ENCODE data around the gene USP48. TPM values are rescaled to one million over a fixed set of nuclear protein-coding genes. Genes with fewer than 3 reads are reported as not detected.
A peak's percentile ranks its signal among the peaks of the same experiment; 100 is the strongest.
"Not testable (repeated sequence)": the region's sequence is repeated elsewhere in the genome, so short reads cannot be mapped to it uniquely, and the experiment has no call there.

Gene USP48
- total RNA-seq, 1 donor from 2014 or later = 81.9 TPM

DNA sequence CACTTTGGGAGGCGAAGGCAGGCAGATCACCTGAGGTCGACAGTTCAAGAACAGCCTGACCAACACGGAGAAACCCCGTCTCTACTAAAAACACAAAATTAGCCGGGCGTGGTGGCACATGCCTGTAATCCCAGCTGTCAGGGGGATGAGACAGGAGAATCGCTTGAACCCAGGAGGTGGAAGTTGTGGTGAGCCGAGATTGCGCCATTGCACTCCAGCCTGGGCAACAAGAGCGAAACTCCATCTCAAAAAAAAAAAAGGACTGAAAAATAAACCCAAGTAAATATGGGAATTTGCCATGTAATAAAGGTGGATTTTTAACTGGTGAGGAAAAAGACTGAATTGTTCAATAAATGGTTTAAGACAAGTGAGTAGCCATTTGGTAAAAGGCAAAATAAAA lies 11.3 kb downstream of the USP48 start:
- DNase-seq = not testable (repeated sequence)

DNA sequence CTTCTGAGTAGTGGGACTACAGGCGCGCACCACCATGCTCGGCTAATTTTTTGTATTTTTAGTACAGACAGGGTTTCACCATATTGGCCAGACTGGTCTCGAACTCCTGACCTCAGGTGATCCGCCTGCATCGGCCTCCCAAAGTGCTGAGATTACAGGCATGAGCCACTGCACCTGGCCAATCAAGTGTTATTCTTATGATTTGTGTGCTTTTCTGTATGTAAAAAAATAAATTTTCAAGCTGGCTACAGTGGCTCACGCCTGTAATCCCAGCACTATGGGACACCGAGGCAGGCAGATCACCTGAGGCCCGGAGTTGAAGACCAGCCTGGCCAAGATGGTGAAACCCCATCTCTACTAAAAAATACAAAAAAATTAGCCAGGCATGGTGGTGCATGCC lies 12.3 kb downstream of the USP48 start:
- not testable (repeated sequence) for DNase-seq

DNA sequence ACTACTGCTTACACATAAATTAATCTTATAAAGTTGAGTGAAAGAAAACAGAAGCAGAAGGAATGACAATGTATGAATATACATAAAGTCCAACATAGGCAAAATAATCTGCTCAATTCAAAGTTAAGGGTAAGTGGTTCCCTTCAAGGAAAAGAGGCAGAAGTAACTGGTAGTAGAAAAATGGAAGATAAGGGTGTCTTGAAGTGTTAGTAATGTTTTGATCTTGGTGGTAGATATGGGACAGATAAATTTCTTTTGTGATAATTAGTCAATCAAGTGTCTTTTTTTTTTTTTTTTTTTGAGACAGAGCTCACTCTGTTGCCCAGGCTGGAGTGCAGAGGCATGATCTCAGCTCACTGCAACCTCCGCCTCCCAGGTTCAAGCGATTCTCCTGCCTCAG lies 12.7 kb downstream of the USP48 start:
- no peak for DNase-seq

DNA sequence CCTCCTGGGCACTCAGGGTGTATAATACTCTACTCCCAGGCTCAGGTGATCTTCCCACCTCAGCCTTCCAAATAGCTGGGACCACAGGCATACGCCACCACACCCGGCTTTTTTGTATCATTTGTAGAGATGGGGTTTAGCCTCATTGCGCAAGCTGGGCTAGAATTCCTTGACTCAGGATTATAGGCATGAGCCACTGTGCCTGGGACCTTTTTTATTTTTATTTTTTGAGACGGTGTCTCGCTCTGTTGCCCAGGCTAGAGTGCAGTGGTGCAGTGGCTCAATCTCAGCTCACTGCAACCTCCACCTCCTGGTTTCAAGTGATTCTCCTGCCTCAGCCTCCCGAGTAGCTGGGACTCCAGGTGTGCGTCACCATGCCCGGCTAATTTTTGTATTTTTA lies 15.8 kb downstream of the USP48 start:
- not testable (repeated sequence) for DNase-seq

DNA sequence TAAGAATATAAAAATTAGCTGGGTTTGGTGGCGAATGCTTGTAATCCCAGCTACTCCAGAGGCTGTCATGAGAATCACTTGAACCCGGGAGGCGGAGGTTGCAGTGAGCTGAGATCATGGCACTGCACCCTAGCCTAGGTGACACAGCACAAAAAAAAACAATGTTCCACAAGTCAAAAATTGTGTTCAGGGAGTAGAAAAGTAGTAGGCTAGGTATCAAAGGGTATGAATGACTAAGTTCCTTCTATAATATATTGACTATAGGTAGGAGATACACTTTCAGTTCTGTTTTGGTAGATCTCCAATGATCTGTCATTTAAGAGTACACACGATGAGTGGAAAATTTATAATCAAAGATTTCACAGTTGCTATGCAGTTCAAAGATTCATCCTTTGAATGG lies 16.7 kb downstream of the USP48 start:
- DNase-seq = no peak

DNA sequence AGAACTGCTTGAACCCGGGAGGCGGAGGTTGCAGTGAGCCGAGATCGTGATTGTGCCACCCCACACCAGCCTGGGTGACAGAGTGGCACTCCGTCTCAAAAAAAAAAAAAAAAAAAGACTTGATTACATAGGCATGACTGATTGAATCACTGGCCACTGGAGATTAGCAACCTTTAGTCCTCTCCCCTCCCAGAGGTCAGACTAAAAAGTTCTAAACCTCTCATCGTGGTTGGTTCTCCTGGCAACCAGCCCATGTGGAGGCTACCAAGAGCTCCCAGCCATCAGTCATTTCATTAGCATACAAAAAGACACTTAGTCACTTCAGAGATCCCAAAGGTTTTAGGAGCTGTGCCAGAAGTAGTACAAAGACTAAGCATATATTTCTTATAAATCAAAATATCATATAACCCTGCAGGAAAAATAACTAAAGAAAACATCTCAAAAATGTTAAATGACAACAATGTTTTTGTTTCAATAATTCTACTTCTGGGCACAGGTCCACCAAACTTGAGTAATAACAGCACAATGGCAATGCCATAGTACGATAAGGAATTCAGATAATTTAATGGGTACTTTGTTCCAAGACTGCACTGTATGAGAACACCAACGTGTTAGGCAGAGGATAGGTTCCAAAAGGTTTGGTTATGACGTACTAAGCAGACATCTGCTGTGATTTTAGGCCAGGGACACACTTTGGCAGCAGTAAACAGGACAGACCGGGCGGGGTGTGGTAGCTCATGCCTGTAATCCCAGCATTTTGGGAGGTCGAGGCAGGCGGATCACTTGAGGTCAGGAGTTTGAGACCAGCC lies 18.1 kb downstream of the USP48 start:
- DNase-seq = peak; percentile 98

DNA sequence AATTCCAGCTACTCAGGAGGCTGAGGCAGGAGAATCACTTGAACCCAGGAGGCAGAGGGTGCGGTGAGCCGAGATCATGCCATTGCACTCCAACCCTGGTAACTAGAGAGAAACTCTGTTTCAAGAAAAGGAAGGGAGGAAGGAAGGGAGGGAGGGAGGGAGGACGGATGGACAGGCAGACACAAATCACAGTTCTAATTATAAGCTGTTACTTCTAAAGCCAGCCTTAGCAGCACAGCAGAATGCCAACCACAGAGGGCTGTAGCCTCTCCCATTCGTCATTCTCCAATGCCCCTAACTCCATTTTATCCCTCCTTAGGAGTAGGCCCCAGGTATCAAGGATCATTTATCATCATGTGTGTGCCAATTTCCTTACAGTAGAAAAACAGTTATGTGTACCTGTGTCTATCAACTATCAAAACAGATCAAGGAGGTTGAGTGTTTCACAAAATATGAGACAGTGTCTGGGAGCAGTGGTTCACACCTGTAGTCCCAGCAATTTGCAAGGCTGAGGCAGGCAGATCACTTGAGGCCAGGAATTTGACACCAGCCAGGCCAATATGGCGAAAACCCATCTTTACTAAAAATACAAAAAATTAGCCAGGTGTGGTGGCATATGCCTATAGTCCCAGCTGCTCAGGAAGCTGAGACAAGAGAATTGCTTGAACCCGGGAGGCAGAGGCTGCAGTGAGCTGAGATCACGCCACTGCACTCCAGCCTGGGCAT lies 19.1 kb downstream of the USP48 start:
- DNase-seq = peak; percentile 26

DNA sequence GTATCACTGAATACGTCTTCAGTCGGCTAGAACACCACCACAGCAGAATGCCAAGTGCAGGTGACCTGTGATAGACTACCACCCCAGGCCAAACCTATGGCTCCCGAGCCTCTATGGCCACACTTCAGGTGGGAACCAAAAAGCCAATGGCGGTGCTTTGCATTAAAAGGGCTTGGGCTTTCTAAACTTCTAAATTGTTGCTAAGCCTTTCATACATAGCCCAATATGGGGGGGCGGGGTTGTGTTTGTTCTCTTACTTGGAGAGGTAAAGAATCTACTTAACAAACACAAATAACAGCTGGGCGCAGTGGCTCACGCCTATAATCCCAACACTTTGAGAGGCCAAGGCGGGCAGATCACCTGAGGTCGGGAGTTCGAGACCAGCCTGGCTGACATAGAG lies 19.7 kb downstream of the USP48 start:
- DNase-seq = no peak

DNA sequence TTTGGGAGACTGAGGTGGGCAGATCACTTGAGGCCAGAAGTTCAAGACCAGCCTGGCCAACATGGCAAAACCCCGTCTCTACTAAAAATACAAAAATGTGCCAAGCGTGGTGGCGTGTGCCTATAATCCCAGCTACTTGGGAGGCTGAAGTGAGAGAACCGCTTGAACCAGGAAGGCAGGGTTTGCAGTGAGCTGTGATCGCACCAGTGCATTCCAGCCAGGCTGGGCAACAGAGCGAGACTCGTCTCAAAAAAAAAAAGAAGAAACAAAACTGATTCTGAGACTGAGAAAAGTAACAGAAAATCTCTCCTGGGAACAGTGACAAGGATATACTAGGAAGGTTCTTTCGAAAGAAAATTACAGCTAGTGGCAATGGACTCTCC lies 20.9 kb downstream of the USP48 start:
- no peak for DNase-seq

DNA sequence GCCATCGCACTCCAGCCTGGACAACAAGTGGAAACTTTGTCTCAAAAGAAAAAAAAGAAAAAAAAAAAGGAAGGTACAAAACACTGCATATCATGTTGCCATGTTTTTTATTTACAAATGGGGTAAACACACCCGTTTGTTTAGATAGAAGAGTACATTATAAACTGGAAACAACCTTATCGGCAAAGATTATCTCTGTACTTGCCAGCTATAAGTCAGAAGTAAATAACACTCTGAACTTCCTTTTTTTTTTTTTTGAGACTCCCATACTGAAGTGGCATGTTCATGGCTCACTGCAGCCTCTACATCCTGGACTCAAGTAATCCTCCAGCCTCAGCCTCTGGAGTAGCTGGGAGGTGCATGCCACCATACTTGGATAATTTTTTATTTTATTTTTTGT lies 21.9 kb downstream of the USP48 start:
- no peak for DNase-seq

DNA sequence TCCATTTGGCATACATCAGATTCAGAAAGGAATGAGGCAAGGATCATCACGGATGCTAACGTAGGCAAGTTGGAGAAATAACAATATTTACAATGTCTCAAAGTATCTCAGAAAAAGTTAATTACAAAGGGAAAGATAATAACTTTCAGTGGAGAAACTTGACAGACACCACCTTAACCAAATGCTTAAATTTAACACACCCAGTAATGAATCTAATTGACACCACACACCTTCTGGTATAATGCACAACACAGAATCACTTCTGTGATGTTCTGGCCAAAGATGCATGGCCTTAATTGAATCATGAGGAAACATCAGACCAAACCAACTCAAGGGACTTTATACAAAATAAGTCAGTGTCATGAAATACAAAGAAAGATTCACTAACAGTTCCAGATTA lies 23.1 kb downstream of the USP48 start:
- DNase-seq = no peak

DNA sequence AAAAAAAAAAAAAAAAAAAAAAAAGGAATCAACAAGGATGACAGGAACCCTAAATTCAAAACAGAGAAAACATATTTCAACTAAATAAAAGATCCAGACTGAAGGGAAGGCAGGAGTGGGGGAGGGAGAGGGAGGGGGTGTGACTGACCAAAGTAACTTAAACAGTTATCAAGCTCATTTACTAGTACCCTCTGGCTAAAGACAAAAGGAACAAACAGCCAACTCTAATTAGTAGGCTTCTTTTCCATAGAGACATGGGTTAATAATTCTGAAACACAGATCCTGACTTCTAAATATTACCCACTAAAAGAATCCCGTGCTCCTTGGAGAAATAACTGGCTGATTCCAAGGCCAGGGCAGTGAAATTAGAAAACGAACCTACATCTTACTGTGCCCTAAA lies 23.8 kb downstream of the USP48 start:
- DNase-seq = no peak

DNA sequence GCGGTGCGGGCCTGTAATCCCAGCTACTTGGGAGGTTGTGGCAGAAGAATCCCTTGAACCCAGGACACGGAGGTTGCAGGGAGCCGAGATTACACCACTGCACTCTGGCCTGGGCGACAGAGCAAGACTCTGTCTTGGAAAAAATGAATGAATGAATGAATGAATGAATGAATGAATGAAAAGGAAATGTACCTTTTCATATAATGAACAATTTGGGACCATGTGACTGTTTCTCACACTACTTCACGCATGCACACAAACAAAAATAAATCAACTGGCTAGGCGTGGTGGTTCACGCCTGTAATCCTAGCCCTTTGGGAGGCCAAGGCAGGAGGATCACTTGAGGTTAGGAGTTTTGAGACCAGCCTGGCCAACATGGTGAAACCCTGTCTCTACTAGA lies 24.3 kb downstream of the USP48 start:
- no peak for DNase-seq

DNA sequence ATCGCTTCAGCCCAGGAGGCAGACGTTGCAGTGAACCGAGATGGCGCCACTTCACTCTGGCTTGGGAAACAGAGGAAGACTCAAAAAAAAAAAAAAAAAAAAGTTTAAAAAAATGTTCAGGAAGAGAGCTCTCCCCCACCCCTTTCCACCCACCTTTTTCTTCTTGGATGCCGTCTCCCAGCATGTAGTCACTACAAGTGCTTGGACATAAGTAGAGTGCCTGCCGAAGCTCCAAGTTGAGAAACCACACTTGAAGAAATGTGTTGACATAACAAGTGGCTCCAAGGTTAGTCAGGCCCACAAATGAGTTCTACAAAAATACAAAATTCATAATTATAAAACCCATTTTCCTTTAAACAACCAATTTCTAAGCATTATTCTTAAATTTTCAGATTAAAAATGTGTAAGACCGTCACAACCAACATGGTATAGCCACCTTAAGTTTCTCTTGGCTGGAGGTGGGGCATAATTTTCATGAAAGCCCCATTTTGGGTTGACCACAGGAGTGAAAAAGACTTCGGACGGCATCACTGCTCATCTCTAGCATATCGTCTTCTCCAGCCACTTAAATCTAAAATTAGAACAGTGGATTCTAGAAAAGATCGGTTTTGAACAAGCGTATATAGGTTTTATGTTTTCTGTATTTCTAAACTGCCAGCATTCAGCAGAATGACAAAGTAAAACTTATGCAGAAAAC lies 26.4 kb downstream of the USP48 start:
- DNase-seq = no peak

DNA sequence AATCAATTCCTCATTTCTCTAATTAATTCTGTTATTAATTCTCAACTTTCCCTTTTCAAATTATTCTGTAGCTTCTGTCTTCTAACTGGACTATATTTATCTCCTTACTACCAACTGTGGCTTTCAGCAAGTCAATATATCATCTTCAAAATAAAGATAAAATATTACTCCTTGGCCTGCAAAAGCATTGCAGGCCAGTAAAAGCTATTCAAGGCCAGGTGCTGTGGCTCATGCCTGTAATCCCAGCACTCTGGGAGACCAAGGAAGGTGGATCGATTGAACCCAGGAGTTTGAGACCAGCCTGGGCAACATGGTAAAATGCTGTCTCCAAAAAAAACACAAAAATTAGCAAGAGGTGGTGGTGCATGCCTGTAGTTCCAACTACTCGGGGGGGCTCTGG lies 27.9 kb downstream of the USP48 start:
- DNase-seq = no peak

DNA sequence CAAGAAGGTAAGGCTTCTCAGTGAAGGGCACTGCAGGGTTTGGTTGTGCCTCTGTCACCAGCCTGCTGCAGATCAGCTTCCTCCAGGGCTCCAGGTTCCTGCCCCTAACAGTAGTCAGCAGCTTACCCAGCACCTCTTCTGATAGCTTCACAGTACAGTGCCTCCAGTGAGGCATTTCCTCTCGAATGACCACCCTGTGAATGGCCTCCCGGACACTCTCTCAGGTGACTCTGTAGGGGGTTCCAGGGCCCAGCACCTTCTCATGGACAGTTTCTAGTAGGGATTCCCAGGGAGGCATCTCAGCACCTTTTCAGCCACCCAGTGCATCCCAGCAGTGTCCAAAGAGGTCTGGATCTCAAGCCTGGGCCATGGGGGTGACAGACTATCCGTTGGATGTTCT lies 28.4 kb downstream of the USP48 start:
- DNase-seq = no peak

DNA sequence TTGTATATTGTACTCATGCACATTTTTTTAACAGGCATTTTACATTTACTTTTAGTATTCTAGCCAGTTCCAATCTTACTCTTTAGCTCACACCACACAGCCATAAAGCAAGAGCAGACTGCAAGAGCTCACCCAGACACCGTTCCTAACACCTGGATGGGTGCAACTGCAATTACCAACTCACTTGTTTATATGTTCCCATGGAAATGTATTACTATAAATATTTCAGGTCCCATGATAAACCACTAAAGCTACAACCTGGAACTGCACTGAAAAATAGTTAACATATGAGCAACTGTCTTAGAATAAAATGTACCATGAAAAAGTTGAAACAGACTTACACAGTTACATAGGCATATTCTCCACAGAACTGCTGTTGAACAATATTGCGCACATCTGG lies 30.8 kb downstream of the USP48 start:
- no peak for DNase-seq

DNA sequence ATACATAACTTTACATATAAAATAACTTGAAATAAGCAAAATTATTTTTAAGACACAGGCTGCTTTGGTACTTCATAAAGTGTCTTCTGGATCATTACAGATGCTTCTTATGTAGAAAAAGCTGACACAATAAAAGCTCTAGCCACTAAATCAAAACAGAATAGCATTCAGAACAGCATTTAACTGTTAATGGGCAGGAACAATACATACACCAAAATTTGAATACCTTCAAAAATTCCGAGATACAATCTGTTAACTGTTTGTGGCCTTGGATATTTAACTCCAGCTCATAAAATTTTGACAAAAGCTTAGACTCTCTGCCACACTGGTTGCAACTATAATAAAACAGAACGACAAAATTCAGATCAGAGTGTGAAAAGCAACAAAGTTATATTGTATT lies 31.7 kb downstream of the USP48 start:
- no peak for DNase-seq

DNA sequence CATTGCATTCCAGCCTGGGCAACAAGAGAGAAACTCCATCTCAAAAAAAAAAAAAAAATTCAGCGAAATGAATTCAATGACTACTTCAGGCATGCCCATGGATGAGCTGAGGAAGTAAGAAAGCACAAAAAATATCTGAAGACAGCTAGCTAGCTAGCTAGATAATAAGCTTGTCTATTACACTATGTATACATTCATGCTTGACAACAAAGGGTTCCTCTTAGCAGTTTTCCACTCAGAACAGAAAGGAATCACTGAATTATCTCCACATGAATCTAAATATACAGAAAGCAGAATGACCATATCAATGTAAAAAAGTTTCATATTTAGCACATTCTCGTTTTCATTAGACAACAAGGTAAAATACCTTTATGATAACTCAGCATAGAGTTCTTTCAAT lies 32.1 kb downstream of the USP48 start:
- no peak for DNase-seq

DNA sequence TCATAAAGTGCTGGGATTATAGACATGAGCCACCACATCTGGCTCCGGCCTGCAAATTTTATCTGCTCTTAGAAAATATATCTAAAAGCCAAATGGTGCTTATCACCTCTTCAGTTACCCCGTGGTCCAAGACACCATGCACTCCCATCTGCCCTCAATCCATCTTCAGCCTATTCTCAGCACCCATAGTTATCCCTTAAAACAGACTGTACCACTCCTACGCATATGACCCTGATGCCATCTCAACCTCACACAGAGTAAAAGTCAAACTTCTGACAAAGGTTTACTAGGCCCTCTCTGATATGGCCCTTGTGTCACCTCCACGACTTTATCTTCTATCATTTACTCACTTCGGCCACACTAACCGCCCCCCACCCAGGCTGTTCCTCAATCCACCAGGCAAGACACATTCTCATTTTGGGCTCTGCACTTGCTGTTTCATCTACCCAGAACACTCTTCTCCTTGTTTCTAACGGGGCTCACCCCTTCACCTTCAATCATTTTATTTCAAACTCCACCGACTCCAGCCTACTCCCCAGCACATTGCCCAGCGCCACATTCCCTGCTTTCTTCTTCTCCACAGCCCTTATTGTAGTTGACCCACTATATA lies 33.0 kb downstream of the USP48 start:
- no peak for DNase-seq

DNA sequence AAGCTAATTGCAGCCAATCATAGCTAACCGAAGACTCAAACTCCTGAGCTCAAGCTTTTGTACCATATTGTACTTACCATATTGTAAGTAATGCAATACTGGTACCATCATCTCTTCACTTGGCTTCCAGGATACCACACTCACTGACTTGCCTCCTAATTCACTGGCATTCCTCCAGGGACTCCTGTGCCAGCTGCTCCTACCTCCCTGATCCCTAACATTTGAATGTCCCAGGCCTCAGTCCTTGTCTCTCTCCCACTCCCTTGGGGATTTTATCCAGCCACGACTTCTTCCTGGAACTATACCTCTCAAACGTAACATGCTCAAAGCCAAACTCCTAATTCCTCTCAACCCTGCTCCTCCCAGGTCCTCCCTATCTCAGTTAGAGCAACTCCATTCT lies 33.8 kb downstream of the USP48 start:
- DNase-seq = no peak

DNA sequence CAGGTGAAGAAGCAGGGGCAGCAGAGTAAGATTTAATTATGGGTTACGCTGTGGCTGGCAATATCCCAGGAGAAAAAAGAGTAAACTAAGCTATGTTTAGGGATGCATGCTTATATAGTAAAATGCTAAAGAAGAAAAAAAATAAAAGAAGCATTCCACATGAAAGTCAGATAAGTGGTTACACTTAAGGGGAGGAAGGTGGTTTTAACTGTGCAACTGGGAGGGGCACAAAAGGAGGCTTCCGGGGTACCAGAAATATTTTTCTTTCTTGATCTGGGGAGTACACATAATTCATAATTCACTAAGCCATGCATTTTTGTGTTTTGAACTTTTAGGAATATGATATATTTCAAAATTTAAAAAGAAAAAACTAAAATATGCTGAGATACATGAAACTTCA lies 39.5 kb downstream of the USP48 start:
- no peak for DNase-seq

DNA sequence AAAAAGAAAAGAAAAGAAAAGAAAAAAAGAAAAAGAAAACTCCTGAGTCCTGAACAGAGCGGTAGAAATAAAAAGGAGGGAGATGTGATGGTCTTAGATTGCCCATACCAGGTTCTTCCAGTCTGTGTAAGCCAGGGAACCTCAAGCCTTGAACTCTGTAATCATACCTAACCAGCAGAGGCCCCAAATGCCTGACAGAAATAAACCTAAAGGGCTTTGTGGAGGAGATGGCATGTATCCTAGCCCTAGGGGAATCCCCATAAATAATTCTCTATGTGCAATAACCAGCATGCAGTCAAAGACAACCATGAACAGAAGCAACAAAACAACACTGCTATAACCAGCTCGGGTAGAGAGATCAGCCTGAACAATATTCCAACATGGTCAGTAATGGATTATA lies 40.4 kb downstream of the USP48 start:
- no peak for DNase-seq

All from dermis blood vessel endothelial cell (primary cell).